ENCODE results near the gene NRIP2.

DNA sequence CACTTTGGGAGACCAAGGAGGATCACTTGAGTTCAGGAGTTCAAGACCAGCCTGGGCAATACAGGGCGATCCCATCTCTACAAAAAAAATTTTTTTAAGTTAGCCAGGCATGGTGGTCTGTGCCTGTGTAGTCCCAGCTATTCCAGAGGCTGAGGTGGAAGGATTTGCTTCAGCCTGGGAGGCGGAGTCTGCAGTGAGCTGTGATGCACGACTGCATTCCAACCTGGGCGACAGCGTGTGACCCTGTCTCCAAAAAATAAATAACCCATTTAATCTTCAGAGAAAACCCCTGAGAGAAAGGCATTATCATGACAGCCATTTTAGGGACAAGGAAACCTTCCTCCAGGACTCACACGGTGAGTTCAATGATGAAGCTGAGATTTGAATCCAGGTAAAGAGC lies 43.7 kb downstream of the NRIP2 start:
- TF ChIP-seq, protein P1, sequence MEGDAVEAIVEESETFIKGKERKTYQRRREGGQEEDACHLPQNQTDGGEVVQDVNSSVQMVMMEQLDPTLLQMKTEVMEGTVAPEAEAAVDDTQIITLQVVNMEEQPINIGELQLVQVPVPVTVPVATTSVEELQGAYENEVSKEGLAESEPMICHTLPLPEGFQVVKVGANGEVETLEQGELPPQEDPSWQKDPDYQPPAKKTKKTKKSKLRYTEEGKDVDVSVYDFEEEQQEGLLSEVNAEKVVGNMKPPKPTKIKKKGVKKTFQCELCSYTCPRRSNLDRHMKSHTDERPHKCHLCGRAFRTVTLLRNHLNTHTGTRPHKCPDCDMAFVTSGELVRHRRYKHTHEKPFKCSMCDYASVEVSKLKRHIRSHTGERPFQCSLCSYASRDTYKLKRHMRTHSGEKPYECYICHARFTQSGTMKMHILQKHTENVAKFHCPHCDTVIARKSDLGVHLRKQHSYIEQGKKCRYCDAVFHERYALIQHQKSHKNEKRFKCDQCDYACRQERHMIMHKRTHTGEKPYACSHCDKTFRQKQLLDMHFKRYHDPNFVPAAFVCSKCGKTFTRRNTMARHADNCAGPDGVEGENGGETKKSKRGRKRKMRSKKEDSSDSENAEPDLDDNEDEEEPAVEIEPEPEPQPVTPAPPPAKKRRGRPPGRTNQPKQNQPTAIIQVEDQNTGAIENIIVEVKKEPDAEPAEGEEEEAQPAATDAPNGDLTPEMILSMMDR (IDR thresholded peaks at IDR 0.05; ENCODE audit: borderline replicate concordance, extremely low read depth, low read length, poor library complexity, severe bottlenecking): no peak
- TF ChIP-seq EZH2 (IDR thresholded peaks at IDR 0.05; ENCODE audit: borderline replicate concordance, low read depth, low read length, severe bottlenecking): no peak

All from DND-41 (cell line).